DMS53 treated with DMSO at 0.1 percent for 48 hours (cell line): ENCODE measurements around the gene SYTL1.
A peak's percentile ranks its signal among the peaks of the same experiment; 100 is the strongest.

Experiments
- DNase-seq: peaks from one replicate; lab custom pipeline; 2025; ENCODE audit not compliant: unreplicated experiment; lab: John Stamatoyannopoulos, UW

SYTL1 gene

GRCh38 chr1:27346991-27347624 is 5.3 kb downstream of the SYTL1 start:
- no peak for DNase-seq

DNA sequence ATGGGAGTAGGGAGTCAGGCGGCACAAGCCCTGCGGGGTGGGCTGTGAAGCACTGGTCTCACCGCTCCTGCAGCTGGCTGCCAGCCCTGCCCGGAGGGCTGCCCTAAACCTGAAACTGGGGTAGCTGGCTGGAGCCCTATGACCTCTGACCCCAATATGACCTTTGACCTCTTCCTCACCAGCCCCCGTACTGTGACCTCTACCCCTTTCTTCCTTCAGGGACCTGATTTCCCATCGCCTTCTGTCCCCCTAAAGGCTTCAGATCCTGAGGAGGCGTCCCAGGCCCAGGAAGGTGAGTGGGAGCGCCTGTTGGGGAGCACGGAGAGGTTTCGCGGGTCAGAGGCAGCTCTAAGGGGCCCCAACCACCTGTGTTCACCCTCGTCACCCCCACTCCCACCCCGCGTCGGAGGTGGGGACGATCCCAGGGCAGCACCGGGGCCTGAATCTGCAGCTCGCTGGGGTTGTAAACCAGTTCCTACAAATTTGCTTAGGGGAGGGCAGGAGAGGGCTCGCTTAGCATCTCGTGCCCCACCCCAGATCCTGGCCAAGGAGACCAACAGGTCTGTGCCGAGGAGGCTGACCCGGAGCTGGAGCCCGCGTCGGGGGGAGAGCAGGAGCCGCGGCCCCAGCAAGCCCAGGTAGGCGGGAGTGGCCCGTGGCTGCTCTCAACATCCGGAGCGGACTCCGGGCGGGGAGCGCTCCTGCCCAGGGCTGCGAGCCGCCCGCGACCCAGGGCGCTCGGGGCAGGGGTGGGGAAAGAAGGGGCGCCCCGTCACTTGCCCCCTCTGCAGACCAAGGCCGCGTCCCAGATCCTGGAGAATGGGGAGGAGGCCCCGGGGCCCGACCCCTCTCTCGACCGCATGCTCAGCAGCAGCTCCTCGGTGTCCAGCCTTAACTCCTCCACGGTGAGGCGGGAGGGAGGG is 7.3 kb downstream of the SYTL1 start:
- peak; percentile 67 for DNase-seq

- DNase-seq = peak; percentile 79
Measured at GRCh38 chr1:27349784-27350662, 8.2 kb downstream of the SYTL1 start.

- peak; percentile 37 for DNase-seq
Measured at GRCh38 chr1:27350663-27351540, 9.1 kb downstream of the SYTL1 start.

DNA sequence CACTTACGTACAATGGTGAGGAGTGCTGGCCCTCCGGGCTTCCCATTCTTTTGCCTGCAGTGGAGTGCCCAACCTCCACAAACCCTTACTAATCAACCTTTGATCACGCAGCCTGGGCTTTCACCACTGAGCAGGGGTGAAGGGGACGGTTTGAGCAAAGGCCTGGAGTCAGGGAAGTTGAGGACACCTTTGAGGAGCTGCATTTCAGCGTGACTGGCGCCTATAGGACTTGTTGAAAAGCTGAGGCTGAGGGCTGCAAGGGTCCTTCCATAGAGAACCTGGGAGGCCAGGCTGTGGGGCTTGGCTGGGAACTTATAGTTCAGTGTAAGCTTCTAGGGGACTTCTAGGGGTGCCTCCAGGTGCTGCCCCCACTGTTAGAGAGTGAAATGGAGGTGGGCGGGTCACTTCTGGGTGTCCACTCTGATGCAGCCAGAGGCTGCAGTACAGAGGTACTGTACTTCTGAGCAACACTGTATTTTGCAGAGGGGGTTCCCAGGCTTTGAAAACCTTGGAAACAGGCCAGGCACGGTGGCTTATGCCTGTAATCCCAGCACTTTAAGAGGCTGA is 9.8 kb downstream of the SYTL1 start:
- DNase-seq = no peak

DNA sequence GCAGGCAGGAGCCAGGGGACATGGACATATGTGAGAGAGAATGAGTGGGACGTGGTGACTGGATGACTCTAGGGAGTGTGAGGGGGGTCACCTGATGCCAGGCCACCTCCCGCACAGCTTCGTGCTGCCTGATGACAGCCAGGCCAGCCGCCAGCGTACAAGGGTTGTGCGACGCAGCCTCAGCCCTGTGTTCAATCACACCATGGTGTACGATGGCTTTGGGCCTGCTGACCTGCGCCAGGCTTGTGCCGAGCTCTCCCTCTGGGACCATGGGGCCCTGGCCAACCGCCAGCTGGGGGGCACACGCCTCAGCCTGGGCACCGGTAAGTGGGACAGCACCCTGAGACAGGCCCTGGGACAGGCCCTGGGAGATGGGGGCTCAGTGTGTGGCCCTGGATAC is 11.3 kb downstream of the SYTL1 start:
- no peak for DNase-seq

- DNase-seq = no peak
Measured at GRCh38 chr1:27353629-27354028, 11.8 kb downstream of the SYTL1 start.

GRCh38 chr1:27355683-27356082 is 13.9 kb downstream of the SYTL1 start:
- DNase-seq = no peak

DNA sequence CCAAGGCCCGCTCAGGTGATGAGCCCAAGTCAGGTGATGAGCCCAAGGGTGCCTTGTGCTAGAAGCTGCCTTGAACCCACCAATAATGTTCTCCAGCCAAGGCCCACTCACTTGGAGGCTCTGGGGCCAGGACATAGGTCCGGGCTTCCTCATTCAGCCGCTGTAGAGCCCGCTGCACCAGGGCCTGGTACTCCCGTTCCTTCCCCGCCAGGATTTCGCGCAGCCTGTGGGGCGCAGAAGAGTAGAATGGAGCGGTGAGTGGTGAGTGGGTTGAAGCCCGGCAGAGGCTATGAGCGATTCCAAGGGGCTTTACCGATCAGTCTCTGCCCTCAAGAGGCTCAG is 14.4 kb downstream of the SYTL1 start:
- DNase-seq = no peak

DNA sequence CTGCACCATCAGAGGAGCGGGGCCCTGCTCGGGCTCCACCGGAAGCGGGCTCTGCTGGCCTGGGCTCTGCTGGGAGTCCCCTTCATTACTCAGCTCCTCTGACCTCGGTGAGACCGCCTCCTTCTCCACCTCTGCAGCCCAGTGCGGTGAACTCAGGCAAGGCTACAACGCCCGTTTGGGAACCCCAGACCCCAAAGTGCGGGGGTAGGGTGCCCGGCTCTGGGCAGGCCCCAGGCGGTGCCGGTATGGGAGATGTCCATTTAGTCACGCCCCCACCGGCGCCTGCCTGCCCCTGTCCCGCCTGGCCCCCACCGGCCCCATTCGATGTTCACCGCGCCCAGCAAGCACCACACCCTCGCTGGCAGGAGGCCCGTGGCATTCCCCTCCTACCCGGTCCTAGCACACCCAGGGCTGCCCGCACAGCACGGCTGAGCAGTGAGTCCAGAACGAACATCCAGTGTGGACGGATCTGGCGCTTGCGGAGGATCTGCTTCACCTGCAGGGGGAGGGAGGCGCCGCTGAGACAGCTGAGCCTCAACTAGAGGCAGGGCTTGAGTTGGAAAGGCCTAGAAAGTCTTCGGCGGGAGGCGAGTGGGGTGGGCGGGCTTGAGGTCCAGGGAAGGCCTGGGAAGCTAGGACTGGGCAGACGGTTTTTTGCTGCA is 14.9 kb downstream of the SYTL1 start:
- no peak for DNase-seq

DNA sequence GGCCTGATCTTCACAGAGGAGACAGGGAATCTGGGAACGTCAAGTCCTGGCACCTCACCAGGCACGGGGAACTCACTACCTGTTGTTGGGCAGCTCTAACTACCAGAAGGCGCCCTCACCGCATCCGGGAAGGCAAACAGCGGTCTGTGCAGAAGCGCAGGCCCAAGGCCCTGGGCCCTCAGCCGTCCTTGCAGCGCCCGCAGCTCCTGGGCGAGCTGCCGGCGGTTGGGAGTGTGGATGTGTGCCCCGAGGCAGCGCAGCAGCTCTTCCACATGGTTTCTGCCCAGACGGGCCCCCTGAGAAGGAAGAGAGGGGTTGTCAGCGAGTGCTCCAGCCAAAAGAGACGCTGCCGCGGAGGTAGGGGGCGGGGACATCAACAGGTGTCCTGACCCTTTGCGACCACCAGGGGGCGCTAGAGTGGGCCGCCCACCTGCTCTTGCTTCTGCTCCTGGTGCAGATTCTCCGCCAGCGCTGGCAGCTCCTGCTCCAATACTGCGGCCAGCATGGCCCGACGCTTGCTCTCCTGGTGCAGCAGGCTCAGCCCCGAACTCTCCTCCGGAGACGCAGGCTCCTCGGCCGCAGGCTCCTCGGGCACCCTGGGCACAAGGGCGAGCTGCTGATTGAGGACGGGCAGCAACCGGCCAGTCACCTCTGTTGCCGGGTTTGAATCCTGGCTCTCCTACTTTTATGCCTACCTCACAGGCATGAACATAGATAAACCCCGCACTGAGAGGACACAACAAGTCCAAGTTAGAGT is 15.6 kb downstream of the SYTL1 start:
- DNase-seq = peak; percentile 57

DNA sequence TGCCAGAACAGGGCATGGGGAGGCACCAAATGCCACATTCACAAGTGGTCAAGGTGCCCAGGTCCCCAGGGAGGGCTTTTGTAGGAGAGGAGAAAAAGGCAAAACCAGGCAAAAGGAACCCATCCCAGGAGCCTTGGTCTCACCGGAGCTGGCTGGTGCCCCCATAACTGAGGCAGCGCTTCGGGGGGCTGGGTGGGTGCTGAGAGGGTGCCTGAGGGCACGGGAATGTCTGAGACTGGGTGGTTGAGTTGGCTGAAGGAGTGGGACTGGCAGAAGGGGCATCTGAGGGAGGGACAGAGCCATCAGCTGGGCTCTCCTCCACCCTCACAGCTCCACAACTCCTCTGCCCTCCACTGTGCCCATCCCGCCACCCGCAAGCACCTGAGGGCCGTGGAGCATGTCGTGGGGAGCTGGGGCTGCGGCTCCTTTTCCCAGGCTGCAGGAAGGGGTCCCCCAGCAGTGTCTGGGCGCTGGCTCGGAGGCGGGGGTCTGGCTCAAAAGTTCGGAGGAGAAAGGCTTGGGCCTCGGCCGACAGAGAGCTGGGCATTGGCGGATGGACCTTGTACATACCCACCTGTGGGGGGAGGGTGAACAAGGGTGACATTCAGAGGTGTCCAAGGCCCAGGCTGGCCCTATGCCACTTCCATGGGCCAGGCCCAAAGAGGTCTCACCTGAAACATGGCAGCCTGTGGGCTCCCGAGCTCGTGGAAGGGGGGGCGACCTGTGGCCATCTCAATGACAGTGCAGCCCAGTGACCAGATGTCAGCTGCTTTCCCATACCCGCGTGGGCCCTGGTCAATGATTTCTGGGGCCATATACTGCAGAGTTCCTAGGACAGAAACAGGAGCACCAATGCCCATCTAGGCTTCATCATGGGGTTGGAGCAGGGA is 16.5 kb downstream of the SYTL1 start:
- no peak for DNase-seq

DNA sequence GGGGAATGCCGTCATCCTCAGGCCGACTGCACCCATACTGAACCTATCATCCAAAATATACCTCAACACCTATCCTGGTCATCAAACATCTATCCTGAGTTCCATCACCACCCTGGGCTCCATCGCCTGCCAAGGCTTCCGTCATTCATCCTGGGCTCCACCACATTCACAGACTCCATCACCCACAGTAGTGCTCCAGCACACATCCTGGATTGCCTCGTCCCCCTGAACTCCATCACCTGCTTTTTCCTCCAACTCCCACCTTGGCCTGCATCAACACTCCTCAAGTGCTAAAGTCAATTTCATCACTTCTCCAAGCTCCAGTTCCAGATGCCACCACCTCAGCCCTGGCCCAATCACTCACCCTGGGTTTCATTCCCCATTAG is 17.1 kb downstream of the SYTL1 start:
- DNase-seq = no peak

GRCh38 chr1:27359822-27360158 is 18.0 kb downstream of the SYTL1 start:
- DNase-seq = no peak

DNA sequence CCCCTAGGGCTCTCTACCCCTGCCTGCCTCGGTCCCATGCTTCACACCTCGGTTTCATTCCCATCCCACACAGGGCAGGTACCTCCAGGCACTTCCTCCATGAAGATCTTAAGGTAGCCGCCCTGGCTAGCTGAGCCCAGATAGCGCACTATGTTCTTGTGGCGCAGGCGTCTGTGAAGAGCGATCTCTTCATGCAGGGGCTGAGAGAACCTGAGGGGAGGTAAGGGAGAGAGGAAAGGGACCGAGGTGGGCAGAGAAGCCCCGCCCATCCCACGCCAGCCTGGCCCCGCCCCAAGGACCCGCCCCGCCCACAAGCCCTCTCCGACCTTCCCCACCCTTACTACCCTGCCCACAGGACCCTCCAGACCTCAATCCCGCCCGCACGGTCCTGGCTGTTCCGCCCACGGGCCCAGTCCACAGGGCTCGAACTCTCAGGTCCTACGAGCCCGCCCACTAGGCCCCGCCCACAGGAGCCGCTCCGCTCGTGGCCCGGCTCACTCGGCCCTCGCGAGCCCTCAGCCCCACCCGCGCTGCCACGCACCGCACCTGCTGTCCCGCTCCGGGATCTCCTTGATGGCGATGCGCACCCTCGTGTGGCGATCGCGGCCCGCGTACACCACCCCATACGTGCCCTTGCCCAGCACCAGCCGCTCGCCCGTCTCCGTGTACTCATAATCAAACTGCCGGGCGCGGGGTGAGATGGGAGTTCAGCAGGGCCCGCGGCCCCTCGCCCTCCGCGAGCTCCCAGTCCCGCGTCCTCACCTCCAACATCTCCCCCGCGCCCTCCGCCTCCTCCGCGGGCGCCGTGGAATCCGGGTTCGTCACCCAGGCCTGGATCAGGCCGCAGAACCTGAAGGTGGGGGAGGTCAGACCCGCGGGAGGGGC is 18.6 kb downstream of the SYTL1 start:
- DNase-seq = no peak

DNA sequence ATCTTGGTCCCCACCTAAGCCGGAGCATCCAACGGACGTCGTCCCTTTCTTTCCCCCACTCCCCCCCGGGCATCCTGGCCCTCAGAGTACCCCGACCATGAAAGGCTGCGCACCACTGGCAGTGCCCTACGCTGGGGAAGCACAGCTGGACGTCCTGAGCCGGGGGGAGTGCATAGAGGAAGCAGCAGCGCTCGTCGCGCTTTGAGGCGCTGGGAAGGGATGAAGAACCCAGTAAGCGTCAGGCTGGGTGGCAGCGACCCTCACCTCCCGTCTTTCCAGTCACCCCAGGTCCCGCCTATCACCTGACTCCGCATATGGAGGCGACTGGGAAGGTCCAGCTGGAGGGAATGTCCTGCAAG is 19.2 kb downstream of the SYTL1 start:
- no peak for DNase-seq

DNA sequence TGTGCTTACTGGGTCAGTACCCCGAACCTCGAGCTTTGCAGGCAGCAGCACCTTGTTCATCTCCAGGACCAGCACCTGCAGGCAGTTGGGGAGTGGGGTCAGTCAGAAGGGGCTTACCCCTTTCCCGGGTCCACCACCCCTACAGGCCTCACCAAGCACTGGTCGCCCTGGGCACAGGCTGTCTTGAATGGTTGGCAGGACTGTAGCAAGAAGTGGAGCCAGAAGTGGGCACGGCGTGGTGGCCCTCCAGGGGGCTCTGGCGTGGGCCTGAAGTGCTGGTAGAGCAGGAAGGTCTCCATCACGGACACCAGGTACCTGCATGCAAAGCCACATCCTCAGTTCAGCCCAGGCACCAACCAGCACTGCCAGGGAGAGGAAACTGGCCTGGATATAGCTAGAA is 19.7 kb downstream of the SYTL1 start:
- DNase-seq = no peak
